GM18511 (cell line): ENCODE data around the gene ALG6.
"Not testable (repeated sequence)": the region's sequence is repeated elsewhere in the genome, so short reads cannot be mapped to it uniquely, and the experiment has no call there.

ENCODE experiments used
- ATAC-seq: cut with Tn5 transposase; IDR thresholded peaks from one replicate; pipeline ENCODE4 v1.9.1; 2021; ENCODE audit warnings: mild to moderate bottlenecking, moderate library complexity; ENCODE audit not compliant: unreplicated experiment

ALG6 gene

DNA sequence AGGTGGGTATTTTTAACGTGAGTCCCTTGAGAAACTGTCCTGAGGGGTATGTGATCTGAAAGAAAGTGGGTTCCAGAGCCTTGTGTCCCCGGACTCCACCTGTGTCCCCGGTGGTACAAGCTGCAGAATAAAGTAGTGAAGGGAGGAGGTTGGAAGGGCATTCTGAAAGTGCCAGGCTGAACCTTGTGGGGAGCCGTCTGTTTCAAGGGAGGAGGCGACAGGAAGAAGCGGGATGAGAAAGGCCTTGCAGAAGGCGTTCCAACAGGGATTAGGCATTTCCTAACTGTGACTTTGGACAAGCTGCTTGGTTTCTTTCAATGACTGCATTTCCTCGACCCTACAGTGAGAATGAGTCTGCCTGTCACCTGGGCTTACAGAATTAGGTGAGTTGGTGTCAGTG, 39.3 kb upstream of the ALG6 start:
- no peak for ATAC-seq

DNA sequence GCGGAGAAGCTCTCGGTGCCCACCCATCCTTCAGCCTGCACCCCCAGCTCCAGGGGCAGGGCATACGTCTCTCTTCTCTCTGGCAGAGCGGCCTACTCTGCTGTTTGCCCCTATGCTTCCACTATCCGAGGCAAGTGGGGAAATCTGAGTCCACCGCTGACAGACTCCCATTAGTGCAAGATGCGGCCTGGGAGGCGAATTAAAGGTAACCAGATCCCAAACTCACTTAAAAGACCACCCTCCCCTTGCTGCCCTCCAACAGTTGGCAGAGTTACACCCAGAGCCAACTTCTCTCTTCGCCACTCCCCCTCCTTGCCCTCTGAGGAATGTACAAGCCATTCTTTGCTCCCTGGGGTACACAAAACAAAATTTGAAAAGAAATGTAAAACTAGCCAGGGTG, 38.6 kb upstream of the ALG6 start:
- ATAC-seq = no peak

DNA sequence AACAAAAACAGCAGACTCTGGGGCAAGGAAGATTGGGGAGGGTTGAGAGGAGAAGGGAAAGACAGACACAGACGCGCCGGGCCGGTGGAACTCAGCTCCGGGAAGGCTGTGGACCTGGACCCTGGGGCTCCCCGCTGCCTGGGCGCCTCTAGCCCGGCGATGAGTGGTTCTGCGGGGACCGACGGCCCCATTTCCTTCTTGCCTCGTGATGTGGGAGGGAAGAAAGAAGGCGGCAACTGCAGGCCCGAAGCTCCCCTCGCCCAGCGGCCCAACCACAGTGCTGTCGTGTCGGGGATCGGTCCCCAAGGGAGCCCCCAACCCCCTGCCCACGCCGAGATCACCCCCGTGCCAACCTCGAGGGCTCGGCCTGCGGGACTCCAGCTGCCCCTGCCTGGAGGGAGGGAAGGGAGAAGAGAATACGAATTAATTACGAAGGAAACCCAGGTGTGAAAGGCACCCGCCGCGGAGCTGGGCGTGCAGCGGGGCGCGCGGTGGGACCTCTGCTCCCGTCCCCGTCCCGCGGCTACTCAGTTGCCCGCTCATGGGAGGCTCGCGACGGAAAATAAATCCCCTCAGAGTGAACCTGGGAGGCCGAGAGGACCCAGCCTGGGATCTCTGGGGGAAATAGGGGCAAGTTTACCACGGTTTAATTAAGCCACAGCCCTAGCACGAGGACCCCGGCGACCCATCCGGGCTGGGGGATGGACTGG, 37.7 kb upstream of the ALG6 start:
- ATAC-seq = no peak

GRCh38 chr1:63330331-63330916, 37.0 kb upstream of the ALG6 start:
- no peak for ATAC-seq

DNA sequence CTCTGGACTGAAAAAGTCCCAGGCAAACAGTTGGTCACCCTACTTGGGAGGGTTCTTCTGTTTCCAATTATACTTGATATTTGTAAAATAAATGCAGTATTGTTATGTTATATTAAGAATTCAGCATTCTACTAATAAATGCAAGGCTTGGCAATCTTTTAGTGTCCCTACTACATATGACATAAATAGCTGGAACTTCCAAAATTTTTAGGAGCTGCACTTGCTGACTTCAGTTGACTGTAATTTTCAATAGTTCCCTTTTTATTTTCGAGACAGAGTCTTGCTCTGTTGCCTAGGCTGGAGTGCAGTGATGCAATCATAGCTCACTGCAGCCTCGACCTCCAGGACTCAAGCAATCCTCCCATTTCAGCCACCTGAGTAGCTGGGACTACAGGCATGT, 25.0 kb upstream of the ALG6 start:
- ATAC-seq = no peak

DNA sequence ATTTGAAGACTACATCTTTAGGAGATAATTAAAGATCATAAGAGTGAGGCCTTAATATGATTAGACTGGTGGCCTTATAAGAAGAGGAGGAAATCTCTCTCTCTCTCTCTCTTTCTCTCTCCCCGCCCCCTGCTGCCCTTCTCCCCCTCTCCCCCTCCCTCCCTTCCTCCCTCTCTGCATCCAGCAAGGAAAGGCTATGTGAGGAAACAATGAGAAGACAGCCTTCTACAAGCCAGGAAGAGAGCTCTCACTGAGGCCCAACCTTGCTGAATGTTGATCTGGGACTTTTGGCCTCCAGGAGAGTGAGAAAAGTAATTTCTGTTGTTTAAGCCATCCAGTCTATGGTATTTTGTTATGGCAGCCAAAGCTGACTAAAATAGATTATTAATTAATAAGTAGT, 23.5 kb upstream of the ALG6 start:
- no peak for ATAC-seq

GRCh38 chr1:63350320-63350719, 17.1 kb upstream of the ALG6 start:
- no peak for ATAC-seq

DNA sequence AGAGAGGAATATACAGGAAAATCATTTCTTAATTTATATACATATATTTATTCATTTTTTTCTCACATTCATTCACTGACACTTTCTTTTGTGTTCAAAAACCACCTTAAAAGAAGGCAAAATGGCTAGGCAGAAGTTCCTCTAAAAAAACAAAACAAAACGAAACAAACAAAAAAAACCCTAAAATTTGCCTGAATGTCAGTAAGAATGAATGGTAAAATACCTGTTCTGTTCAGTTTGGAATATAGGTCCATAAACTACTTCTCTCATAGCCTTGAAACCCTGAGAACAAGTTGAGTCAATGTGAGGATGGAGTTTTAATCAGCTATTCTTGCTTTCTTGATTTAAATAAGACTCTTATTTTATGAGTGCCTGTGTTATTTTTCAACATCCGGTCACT, 14.7 kb upstream of the ALG6 start:
- no peak for ATAC-seq

GRCh38 chr1:63356234-63356633, 11.2 kb upstream of the ALG6 start:
- not testable (repeated sequence) for ATAC-seq

DNA sequence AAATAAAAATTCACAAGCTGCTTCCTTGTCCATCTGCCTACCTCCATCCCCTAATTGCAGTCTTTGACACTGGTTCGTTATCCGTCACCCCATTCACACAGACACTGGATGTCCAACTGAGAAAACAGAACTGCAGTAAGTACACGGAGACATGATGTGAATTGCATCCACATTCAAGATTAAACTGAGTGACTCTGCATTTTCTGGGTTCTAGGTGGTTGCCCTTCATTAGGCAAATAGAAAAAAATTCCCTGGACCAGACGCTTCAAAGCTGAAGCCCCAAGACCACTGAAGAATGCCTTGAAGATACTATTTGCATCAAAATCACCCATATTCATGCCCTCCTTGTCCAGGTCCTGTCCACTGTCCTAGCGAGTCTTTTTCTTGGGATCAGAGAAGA, 7.9 kb upstream of the ALG6 start:
- ATAC-seq = no peak

DNA sequence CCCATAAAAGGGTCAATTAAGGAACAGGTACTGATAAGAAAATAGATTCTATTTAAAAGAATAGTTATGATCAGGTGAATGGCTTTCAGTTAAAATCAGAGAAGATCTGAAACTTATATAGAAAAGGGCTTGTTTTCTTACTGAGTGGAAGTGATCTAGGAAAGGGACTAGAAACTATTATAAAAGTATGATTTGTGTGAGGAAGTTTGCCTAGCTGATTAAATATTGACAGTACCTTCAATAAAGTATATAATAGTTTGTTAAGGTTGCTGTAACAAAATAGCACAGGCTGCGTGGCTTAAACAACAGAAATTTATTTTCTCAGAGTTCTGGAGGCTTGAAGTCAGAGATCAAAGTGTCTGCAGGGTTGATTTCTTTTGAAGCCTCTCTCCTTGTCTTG, 5.4 kb upstream of the ALG6 start:
- no peak for ATAC-seq

DNA sequence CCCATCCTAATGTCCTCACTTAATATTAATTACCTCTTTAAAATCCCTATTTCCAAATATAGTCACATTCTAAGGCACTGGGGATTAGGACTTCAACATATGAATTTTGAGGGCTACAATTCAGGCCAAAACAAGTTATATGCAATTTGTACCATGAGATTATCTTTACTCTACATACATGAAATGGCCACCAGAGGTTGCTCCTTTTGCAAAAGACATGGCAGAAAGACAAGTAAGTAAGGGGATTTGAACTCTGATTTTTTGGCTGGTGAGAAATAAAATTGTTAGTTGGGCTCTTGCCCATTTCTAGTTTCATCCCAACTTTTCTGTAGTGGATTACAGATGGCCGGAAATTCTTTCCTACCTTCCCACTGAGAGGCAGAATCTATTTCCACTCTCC, 4.8 kb upstream of the ALG6 start:
- no peak for ATAC-seq

GRCh38 chr1:63363014-63363413, 4.4 kb upstream of the ALG6 start:
- ATAC-seq = no peak

- no peak for ATAC-seq
Measured at GRCh38 chr1:63366908-63367214, 566 bp upstream of the ALG6 start.

DNA sequence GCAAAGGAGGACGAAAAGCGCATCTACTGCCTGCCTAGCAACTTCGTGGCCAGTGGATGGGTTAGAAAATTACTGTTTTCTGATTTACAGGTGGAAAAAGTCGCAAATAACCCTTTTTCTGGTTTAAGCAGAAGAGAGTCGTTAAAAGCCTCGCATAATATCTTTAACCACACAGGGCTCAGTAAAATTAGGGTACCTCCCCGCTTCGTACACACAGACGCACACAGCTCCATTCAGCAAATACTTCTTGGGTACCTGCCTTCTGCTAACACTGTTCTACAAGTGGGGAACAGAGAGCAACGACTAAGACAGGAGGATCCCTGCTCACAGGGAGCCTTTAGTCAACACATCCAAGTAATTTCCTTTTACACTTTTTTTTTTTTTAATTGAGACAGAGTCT, 704 bp downstream of the ALG6 start:
- ATAC-seq = peak; percentile 20

GRCh38 chr1:63379583-63379982, 12.2 kb downstream of the ALG6 start:
- ATAC-seq = no peak

DNA sequence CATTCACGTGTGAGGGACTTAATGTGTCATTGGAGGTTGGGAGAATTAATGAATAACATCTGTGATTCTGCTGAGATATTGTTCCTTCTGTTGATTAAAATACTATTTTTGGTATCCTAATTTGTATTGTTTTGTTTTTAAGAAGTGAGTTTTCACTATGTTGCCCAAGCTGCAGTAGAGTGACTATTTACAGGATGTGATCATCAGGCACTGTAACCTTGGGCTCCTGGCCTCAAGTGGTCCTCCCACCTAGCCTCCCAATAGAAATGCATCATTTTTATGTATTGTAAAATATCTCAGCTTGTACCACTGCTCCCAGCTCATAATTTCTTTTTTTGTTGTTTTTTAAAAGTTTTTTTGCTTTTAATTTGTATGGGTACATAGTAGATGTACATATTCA, 14.3 kb downstream of the ALG6 start:
- ATAC-seq = no peak

DNA sequence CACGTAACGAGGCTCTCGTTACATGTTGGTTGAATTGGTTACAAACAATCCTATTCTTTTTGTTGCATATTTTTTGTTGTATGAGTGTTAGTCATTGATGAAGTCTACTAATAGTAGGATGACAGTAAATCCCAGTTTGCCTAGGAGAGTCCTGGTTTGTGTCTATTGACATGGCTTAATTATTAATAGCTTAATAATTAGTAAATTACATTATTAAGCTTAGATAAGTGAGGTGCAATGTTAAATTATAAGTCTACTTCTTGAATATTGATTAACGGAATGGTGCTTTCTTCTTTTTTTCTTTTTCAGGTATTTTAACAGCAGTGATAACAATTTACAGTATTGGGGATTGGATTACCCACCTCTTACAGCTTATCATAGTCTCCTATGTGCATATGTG, 34.5 kb downstream of the ALG6 start:
- no peak for ATAC-seq

DNA sequence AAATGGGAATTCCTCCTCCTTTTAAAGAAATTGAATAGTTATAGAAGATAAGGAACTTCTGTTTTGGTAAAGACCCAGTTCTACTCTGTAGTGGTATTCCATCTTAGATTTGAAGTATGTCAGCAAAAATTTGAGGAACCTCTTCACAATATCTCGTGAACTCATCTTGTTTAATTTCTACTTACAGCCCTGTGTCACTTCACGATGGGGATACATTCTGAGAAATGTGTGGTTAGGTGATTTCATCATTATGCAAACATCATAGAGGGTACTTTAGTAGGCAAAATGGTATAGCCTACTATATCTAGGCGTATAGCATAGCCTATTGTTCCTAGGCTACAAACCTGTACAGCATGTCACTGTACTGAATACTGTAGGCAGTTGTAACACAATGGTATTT, 36.0 kb downstream of the ALG6 start:
- ATAC-seq = no peak

DNA sequence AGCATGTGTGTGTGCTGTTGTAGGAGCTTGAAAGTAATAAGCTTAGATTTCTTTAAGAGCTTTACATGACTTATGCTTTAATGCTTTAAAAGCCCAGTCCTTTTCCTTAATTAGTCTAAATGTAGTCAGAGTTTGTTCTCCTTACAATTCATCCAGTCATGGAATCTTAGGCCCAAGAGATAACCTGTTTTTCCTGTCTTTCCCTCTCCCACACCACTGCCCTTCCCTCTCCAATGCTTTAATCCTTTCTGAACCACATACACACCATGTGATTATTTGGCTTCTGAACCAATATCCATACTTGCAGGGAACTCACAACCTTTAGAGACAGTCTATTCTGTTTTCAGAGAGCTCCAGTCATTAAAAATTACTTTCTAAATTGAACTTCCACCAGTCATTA, 37.6 kb downstream of the ALG6 start:
- ATAC-seq = no peak

DNA sequence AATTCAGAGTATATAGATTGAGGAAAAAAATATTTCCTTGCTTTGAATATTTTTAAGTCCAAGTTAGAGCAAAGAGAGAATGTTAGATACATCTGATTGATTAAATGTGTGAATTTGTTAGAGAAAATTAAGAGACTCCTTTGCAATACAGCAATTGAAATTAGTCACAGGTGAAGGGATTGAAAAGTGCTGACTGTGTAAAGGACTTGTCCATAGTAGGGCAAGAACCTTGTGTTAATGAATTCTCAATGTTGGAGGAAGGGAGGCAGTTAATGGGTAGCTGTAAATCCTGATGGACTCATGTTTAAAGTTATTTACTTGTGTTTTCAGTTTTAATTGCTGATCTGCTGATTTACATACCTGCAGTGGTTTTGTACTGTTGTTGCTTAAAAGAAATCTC, 38.6 kb downstream of the ALG6 start:
- ATAC-seq = no peak

DNA sequence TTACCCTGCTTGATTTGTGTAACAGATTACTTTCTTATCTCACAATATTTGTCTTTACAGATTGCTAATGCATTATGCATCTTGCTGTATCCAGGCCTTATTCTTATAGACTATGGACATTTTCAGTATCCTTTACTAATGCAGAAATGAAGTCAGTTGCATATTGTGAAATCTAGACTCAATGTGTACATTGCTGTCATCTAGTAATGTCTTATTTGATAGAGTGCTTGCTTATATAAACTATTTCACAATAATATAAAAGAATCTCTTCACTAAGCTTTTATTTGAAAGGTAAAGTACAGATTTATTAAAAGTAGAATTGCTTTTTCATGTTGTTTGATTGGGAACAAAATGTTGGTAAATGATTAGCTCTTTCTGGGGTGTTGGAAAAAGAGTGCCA, 39.6 kb downstream of the ALG6 start:
- ATAC-seq = no peak

GRCh38 chr1:63408331-63408730, 40.9 kb downstream of the ALG6 start:
- no peak for ATAC-seq
